ENCODE results near the gene SIN3B. TPM values are rescaled to one million over a fixed set of nuclear protein-coding genes. Genes with fewer than 3 reads are reported as not detected.

SIN3B gene
- total and polyA plus RNA-seq, 12 donors: 22.8 to 133 (median 35.9) TPM

GRCh38 chr19:16903347-16903746 lies 74.1 kb downstream of the SIN3B start:
- DNase-seq: no peak
- no peaks in the 10 kb centered on the region for H3K9me3 ChIP-seq (replicated peaks in 1 of 3)
- no peak overlapping the region for H3K27ac ChIP-seq
- no peaks in the 10 kb centered on the region for H3K27me3 ChIP-seq
- WGBS, 4 donors: 84 to 93% (median 90%) methylated on average over 4 to 7 of the region's 7 CpGs
- TF ChIP-seq POLR2A (IDR thresholded peaks at IDR 0.05): no peak
- TF ChIP-seq, protein P1, sequence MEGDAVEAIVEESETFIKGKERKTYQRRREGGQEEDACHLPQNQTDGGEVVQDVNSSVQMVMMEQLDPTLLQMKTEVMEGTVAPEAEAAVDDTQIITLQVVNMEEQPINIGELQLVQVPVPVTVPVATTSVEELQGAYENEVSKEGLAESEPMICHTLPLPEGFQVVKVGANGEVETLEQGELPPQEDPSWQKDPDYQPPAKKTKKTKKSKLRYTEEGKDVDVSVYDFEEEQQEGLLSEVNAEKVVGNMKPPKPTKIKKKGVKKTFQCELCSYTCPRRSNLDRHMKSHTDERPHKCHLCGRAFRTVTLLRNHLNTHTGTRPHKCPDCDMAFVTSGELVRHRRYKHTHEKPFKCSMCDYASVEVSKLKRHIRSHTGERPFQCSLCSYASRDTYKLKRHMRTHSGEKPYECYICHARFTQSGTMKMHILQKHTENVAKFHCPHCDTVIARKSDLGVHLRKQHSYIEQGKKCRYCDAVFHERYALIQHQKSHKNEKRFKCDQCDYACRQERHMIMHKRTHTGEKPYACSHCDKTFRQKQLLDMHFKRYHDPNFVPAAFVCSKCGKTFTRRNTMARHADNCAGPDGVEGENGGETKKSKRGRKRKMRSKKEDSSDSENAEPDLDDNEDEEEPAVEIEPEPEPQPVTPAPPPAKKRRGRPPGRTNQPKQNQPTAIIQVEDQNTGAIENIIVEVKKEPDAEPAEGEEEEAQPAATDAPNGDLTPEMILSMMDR (IDR thresholded peaks at IDR 0.05): no peak
- H3K36me3 ChIP-seq (replicated peaks in 1 of 2): no peaks in the 10 kb centered on the region
- H3K4me3 ChIP-seq: no peak overlapping the region
- H3K4me1 ChIP-seq (replicated peaks in 1 of 2): no peaks in the 10 kb centered on the region
- intact Hi-C loops (cut with DNase I): loop anchor here (5.0 to 10.0 kb wide), 2 partner anchors 126 to 129 kb away; no protein-coding TSS in a partner anchor

DNA sequence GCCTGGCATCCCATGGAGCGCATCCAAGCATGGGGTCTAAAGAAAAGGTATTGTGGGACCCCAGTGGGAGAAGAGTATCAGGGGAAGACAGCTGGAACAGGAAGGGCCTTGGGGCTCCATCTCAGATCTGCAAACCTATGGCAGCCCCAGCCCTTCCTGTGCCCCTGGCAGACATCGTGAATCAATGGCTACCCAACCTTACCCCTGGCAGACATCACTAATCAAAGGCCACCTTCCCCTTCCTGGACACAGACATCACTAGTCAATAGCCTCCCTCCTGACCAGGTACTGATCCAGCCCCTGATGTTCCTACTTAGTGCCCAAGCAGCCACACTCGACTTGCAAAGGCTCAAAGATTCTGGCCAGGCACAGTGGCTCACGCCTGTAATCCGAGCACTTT lies 75.4 kb downstream of the SIN3B start:
- DNase-seq: no peak
- WGBS, 4 donors: 45 to 83% (median 64%) methylated on average over 3 to 5 of the region's 5 CpGs
- intact Hi-C loops (cut with DNase I): loop anchor here (5.0 to 10.0 kb wide), 2 partner anchors 127 to 130 kb away; no protein-coding TSS in a partner anchor
- H3K4me3 ChIP-seq: no peak overlapping the region
- no peak for TF ChIP-seq POLR2A (IDR thresholded peaks at IDR 0.05)
- TF ChIP-seq, protein P1 (IDR thresholded peaks at IDR 0.05): no peak
- H3K36me3 ChIP-seq (replicated peaks in 1 of 2): no peaks in the 10 kb centered on the region
- no peaks in the 10 kb centered on the region for H3K4me1 ChIP-seq (replicated peaks in 1 of 2)
- no peak overlapping the region for H3K27ac ChIP-seq
- H3K9me3 ChIP-seq (replicated peaks in 1 of 3): no peaks in the 10 kb centered on the region
- no peaks in the 10 kb centered on the region for H3K27me3 ChIP-seq

DNA sequence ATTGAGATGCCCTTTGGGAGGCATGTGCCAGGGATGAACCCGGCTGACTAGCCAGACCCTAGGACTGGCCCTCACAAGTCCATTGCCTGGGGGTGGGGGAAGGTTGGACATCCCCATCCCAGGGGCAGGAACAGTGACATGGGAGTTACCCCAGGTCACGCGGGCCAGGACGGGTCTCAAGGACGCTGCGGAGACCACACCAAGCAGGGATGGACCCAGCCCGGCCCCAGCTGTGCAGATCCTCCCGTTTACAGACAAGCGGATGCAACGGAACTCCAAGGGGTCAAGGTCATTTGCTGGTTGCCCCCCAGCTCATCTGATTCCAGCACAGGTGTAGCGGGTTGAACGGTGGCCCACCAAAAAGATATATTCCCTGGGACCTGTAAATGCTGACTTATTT lies 79.6 kb downstream of the SIN3B start:
- intact Hi-C loops (cut with DNase I): loop anchor here in 1 of 2 donors (10.0 kb wide), 1 partner anchor 134 kb away; no protein-coding TSS in a partner anchor
- no peak overlapping the region for H3K27ac ChIP-seq
- TF ChIP-seq, protein P1 (IDR thresholded peaks at IDR 0.05): no peak
- no peak for TF ChIP-seq POLR2A (IDR thresholded peaks at IDR 0.05)
- no peak for DNase-seq
- 55 to 83% (median 77%) methylated on average over 3 to 12 of the region's 12 CpGs for whole genome bisulfite sequencing, 4 donors
- no peaks in the 10 kb centered on the region for H3K4me1 ChIP-seq (replicated peaks in 1 of 2)
- peaks cover 0 to 4% (median 0%) of the 10 kb centered on the region in 3 donors for H3K9me3 ChIP-seq (replicated peaks in 1 of 3)
- H3K27me3 ChIP-seq: no peaks in the 10 kb centered on the region
- H3K4me3 ChIP-seq: no peak overlapping the region
- no peaks in the 10 kb centered on the region for H3K36me3 ChIP-seq (replicated peaks in 1 of 2)

DNA sequence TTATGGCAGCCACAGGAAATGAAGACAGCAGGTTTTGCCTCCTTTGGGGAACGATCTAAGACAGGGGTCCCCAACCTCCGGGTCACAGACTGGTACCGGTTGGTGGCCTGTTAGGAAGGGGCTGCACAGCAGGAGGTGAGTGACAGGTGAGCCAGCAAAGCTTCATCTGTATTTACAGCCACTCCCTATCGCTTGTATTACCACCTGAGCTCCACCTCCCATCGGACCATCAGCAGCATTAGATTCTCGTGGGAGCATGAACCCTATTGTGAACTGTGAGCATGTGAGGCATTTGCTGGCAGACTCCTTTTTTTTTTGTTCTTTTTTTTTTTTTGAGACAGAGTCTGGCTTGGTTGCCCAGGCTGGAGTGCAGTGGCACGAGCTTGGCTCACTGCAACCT lies 81.8 kb downstream of the SIN3B start:
- intact Hi-C loops (cut with DNase I): no loop called here

More for the DNA sequence above, 81.8 kb downstream of the SIN3B start:
- H3K4me3 ChIP-seq: no peak overlapping the region
- WGBS, 4 donors: 81 to 91% (median 87%) methylated on average over 7 of the region's 7 CpGs
- DNase-seq: no peak
- peaks cover 0 to 4% (median 0%) of the 10 kb centered on the region in 3 donors for H3K9me3 ChIP-seq (replicated peaks in 1 of 3)
- no peaks in the 10 kb centered on the region for H3K36me3 ChIP-seq (replicated peaks in 1 of 2)
- TF ChIP-seq, protein P1 (IDR thresholded peaks at IDR 0.05): no peak
- TF ChIP-seq POLR2A (IDR thresholded peaks at IDR 0.05): no peak
- no peaks in the 10 kb centered on the region for H3K4me1 ChIP-seq (replicated peaks in 1 of 2)
- H3K27me3 ChIP-seq: no peaks in the 10 kb centered on the region
- no peak overlapping the region for H3K27ac ChIP-seq

Measured in adrenal gland (tissue), 12 donors.